Smooth muscle cell (in vitro differentiated cells): Measurements from ENCODE around the gene UBALD1. TPM values are rescaled to one million over a fixed set of nuclear protein-coding genes. Genes with fewer than 3 reads are reported as not detected.

Experiments
- DNase-seq: peaks from one replicate; lab custom pipeline; 2025; ENCODE audit not compliant: unreplicated experiment; lab: John Stamatoyannopoulos, UW
- H2AFZ ChIP-seq: fragments of 200-600 bp; sonication (generic); 2 replicates; pipeline ENCODE4 v1.6.0; 2016; ENCODE audit warnings: antibody characterized with exemption, low read depth, mild to moderate bottlenecking
- H3F3A ChIP-seq: fragments of 200-600 bp; sonication (generic); 2 replicates; pipeline ENCODE4 v1.6.0; 2017; ENCODE audit warnings: antibody characterized with exemption, low read depth
- H3K27ac ChIP-seq: fragments of 200-600 bp; sonication (generic); 2 replicates; pipeline ENCODE4 v1.5.1; 2016; ENCODE audit warnings: low read depth, mild to moderate bottlenecking
- H3K27me3 ChIP-seq: fragments of 200-600 bp; sonication (generic); 2 replicates; pipeline ENCODE4 v1.6.1; 2016; ENCODE audit warnings: low read depth, mild to moderate bottlenecking
- H3K36me3 ChIP-seq: fragments of 200-600 bp; sonication (generic); 2 replicates; pipeline ENCODE4 v1.5.1; 2016; ENCODE audit warnings: low read depth
- H3K4me1 ChIP-seq: fragments of 200-600 bp; sonication (generic); 2 replicates; pipeline ENCODE4 v1.5.1; 2016; ENCODE audit warnings: low read depth
- H3K4me2 ChIP-seq: fragments of 200-600 bp; sonication (generic); 2 replicates; pipeline ENCODE4 v1.6.0; 2016; ENCODE audit warnings: mild to moderate bottlenecking
- H3K4me3 ChIP-seq: fragments of 200-600 bp; sonication (generic); 2 replicates; pipeline ENCODE4 v1.5.1; 2016; ENCODE audit warnings: mild to moderate bottlenecking
- H3K79me2 ChIP-seq: fragments of 200-600 bp; sonication (generic); 2 replicates; pipeline ENCODE4 v1.6.0; 2016; ENCODE audit warnings: low read depth, mild to moderate bottlenecking
- H3K9ac ChIP-seq: fragments of 200-600 bp; sonication (generic); 2 replicates; pipeline ENCODE4 v1.6.0; 2016; ENCODE audit warnings: low read depth
- H3K9me3 ChIP-seq: fragments of 200-600 bp; sonication (generic); replicated peaks from 2 replicates; pipeline ENCODE4 v1.5.1; 2016; ENCODE audit warnings: low read depth
- H4K20me1 ChIP-seq: fragments of 200-600 bp; sonication (generic); 2 replicates; pipeline ENCODE4 v1.6.0; 2016; ENCODE audit warnings: low read depth
- WGBS: methylation state at CpG from one replicate; pipeline ENCODE4 v1.1.7; 2016; ENCODE audit warnings: low lambda C conversion rate; 5-methylcytosine and 5-hydroxymethylcytosine counted together
- polyA plus RNA-seq: library from polyadenylated mRNA; unstranded; fragments of >200 nt; fragmentation: Nextera tagmentation; extraction: Ambion mirVana; gene quantifications from 2 replicates; pipeline ENCODE4 v1.2.1, GENCODE V29; 2016
- small RNA-seq: library from RNA; depleted of rRNA; stranded (forward); fragments of <200 nt; gene quantifications from one replicate; pipeline ENCODE3, GENCODE V24; 2014
- total RNA-seq: library from RNA; depleted of rRNA; stranded (reverse); fragments of >200 nt; gene quantifications from 2 replicates; pipeline ENCODE4 v1.2.3, GENCODE V29; 2014
- TF ChIP-seq, protein P1 (sequence below): fragments of 200-600 bp; sonication (generic); IDR thresholded peaks from 2 replicates; pipeline ENCODE4 v1.5.1; 2017; ENCODE audit warnings: borderline replicate concordance, mild to moderate bottlenecking, antibody characterized with exemption; ENCODE audit not compliant: insufficient read depth, poor library complexity, severe bottlenecking

The UBALD1 gene
- total and polyA plus RNA-seq, 2 experiments from 2014 or later = 3.6 to 13.6 TPM

- H3F3A ChIP-seq = no peaks in the 10 kb centered on the region
- H2AFZ ChIP-seq = no peak overlapping the region
- H3K79me2 ChIP-seq = no peaks in the 10 kb centered on the region
- H3K27me3 ChIP-seq = no peaks in the 10 kb centered on the region
- 67% methylated on average over 9 of the region's 9 CpGs for WGBS
- H3K4me1 ChIP-seq = no peaks in the 10 kb centered on the region
- H3K4me3 ChIP-seq = no peak overlapping the region
- no peak overlapping the region for H3K27ac ChIP-seq
- H3K4me2 ChIP-seq = no peak overlapping the region
- TF ChIP-seq, protein P1, sequence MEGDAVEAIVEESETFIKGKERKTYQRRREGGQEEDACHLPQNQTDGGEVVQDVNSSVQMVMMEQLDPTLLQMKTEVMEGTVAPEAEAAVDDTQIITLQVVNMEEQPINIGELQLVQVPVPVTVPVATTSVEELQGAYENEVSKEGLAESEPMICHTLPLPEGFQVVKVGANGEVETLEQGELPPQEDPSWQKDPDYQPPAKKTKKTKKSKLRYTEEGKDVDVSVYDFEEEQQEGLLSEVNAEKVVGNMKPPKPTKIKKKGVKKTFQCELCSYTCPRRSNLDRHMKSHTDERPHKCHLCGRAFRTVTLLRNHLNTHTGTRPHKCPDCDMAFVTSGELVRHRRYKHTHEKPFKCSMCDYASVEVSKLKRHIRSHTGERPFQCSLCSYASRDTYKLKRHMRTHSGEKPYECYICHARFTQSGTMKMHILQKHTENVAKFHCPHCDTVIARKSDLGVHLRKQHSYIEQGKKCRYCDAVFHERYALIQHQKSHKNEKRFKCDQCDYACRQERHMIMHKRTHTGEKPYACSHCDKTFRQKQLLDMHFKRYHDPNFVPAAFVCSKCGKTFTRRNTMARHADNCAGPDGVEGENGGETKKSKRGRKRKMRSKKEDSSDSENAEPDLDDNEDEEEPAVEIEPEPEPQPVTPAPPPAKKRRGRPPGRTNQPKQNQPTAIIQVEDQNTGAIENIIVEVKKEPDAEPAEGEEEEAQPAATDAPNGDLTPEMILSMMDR = no peak
- no peak for DNase-seq
- no peaks in the 10 kb centered on the region for H3K36me3 ChIP-seq
- H3K9ac ChIP-seq = no peak overlapping the region
- no peaks in the 10 kb centered on the region for H3K9me3 ChIP-seq
- no peaks in the 10 kb centered on the region for H4K20me1 ChIP-seq
Measured at GRCh38 chr16:4561596-4561995, 53.1 kb downstream of the UBALD1 start.

Small RNA genes lying within 50 kb of the gene (small RNA-seq; reads per million reads assigned to genes)
- gene RN7SL850P = not detected

Other genes with a start within 250 kb of the UBALD1 start
- 23.8 and 30.0 TPM in 2 replicates for gene VASN, start 243.0 kb downstream of the UBALD1 start, total RNA-seq
- gene VASN, start 243.0 kb downstream of the UBALD1 start, polyA plus RNA-seq = 127 and 150 TPM in 2 replicates
- gene CORO7, start 198.3 kb downstream of the UBALD1 start, total RNA-seq = 6.7 and 14.4 TPM in 2 replicates
- gene CORO7, start 198.3 kb downstream of the UBALD1 start, polyA plus RNA-seq = 12.7 and 18.9 TPM in 2 replicates
- gene DNAJA3, start 189.0 kb downstream of the UBALD1 start, total RNA-seq = 40.0 and 42.6 TPM in 2 replicates
- gene DNAJA3, start 189.0 kb downstream of the UBALD1 start, polyA plus RNA-seq = 42.7 and 46.5 TPM in 2 replicates
- gene NMRAL1, start 140.3 kb downstream of the UBALD1 start, total RNA-seq = 27.1 and 35.6 TPM in 2 replicates
- 51.8 and 64.3 TPM in 2 replicates for gene NMRAL1, start 140.3 kb downstream of the UBALD1 start, polyA plus RNA-seq
- 26.7 and 35.3 TPM in 2 replicates for gene HMOX2, start 138.5 kb downstream of the UBALD1 start, total RNA-seq
- 54.2 and 62.6 TPM in 2 replicates for gene HMOX2, start 138.5 kb downstream of the UBALD1 start, polyA plus RNA-seq
- 17.7 and 19.7 TPM in 2 replicates for gene CDIP1, start 76.1 kb downstream of the UBALD1 start, total RNA-seq
- 36.9 and 40.9 TPM in 2 replicates for gene CDIP1, start 76.1 kb downstream of the UBALD1 start, polyA plus RNA-seq
- gene C16orf96, start 58.5 kb downstream of the UBALD1 start, total RNA-seq = 0.09 TPM in 1 of 2 replicates, not detected in the other
- gene C16orf96, start 58.5 kb downstream of the UBALD1 start, polyA plus RNA-seq = 0.32 TPM in 1 of 2 replicates, not detected in the other
- 16.4 and 22.0 TPM in 2 replicates for gene MGRN1, start 9.9 kb upstream of the UBALD1 start, total RNA-seq
- 23.2 and 25.4 TPM in 2 replicates for gene MGRN1, start 9.9 kb upstream of the UBALD1 start, polyA plus RNA-seq
- 15.4 and 17.6 TPM in 2 replicates for gene NUDT16L1, start 78.7 kb upstream of the UBALD1 start, total RNA-seq
- 47.6 and 48.3 TPM in 2 replicates for gene NUDT16L1, start 78.7 kb upstream of the UBALD1 start, polyA plus RNA-seq
- 6.3 and 15.6 TPM in 2 replicates for gene ANKS3, start 119.4 kb upstream of the UBALD1 start, total RNA-seq
- gene ANKS3, start 119.4 kb upstream of the UBALD1 start, polyA plus RNA-seq = 15.3 and 22.5 TPM in 2 replicates
- gene DNAAF8, start 119.6 kb upstream of the UBALD1 start, total RNA-seq = 0.22 TPM in 1 of 2 replicates, not detected in the other
- gene DNAAF8, start 119.6 kb upstream of the UBALD1 start, polyA plus RNA-seq = 1.1 and 2.9 TPM in 2 replicates
- gene ZNF500, start 152.3 kb upstream of the UBALD1 start, total RNA-seq = 4.1 and 5.3 TPM in 2 replicates
- gene ZNF500, start 152.3 kb upstream of the UBALD1 start, polyA plus RNA-seq = 7.1 and 10.1 TPM in 2 replicates
- gene SEPTIN12, start 173.5 kb upstream of the UBALD1 start, total RNA-seq = not detected in 2 replicates
- gene SEPTIN12, start 173.5 kb upstream of the UBALD1 start, polyA plus RNA-seq = 0.52 TPM in 1 of 2 replicates, not detected in the other
- gene SMIM22, start 180.5 kb upstream of the UBALD1 start, total RNA-seq = not detected in 2 replicates
- 0.29 TPM in 1 of 2 replicates, not detected in the other for gene SMIM22, start 180.5 kb upstream of the UBALD1 start, polyA plus RNA-seq
- 21.6 and 32.1 TPM in 2 replicates for gene ROGDI, start 187.7 kb upstream of the UBALD1 start, total RNA-seq
- 45.6 and 48.7 TPM in 2 replicates for gene ROGDI, start 187.7 kb upstream of the UBALD1 start, polyA plus RNA-seq
- 26.4 and 27.8 TPM in 2 replicates for gene GLYR1, start 232.4 kb upstream of the UBALD1 start, total RNA-seq
- gene GLYR1, start 232.4 kb upstream of the UBALD1 start, polyA plus RNA-seq = 28.9 and 35.1 TPM in 2 replicates
- gene UBN1, start 232.6 kb upstream of the UBALD1 start, total RNA-seq = 18.8 and 29.7 TPM in 2 replicates
- gene UBN1, start 232.6 kb upstream of the UBALD1 start, polyA plus RNA-seq = 16.2 and 23.4 TPM in 2 replicates